ENCODE results near the gene SLC9A2.

GRCh38 chr2:102619414-102620319, at the start of gene SLC9A2:
- TF ChIP-seq, protein P1, sequence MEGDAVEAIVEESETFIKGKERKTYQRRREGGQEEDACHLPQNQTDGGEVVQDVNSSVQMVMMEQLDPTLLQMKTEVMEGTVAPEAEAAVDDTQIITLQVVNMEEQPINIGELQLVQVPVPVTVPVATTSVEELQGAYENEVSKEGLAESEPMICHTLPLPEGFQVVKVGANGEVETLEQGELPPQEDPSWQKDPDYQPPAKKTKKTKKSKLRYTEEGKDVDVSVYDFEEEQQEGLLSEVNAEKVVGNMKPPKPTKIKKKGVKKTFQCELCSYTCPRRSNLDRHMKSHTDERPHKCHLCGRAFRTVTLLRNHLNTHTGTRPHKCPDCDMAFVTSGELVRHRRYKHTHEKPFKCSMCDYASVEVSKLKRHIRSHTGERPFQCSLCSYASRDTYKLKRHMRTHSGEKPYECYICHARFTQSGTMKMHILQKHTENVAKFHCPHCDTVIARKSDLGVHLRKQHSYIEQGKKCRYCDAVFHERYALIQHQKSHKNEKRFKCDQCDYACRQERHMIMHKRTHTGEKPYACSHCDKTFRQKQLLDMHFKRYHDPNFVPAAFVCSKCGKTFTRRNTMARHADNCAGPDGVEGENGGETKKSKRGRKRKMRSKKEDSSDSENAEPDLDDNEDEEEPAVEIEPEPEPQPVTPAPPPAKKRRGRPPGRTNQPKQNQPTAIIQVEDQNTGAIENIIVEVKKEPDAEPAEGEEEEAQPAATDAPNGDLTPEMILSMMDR (IDR thresholded peaks at IDR 0.05): peak in 3 of 6 experiments; percentile 15 to 30 (median 21)
- TF ChIP-seq POLR2A (IDR thresholded peaks at IDR 0.05): peak in 1 of 2 donors; percentile 42

All from Peyer's patch (tissue), 4 donors.